ENCODE results near the gene ITIH4.
"Not testable (repeated sequence)": the region's sequence is repeated elsewhere in the genome, so short reads cannot be mapped to it uniquely, and the experiment has no call there.

The ITIH4 gene

DNA sequence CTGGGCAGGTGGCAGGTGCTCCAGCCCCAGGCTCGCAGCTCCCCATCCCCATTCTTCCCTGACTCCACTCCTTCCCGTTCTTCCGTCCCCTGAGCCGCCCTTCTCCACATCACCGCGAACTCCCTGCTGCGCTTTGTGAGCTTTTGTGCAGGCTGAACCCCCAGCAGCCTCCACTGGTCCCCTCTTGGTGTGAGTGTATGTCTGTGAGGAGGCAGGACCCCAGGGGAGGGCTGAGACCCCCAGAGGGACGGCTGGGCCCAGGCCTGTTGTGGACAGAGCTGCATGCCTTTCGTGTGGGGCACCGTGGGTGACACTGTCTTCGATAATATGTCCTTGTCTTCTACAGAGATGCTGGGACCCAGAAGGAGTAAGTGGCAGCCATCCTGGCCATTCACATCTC is 43.2 kb downstream of the ITIH4 start:
- no peak for FAIRE-seq
- no peak for DNase-seq (ENCODE audit: insufficient read length, low spot score)

DNA sequence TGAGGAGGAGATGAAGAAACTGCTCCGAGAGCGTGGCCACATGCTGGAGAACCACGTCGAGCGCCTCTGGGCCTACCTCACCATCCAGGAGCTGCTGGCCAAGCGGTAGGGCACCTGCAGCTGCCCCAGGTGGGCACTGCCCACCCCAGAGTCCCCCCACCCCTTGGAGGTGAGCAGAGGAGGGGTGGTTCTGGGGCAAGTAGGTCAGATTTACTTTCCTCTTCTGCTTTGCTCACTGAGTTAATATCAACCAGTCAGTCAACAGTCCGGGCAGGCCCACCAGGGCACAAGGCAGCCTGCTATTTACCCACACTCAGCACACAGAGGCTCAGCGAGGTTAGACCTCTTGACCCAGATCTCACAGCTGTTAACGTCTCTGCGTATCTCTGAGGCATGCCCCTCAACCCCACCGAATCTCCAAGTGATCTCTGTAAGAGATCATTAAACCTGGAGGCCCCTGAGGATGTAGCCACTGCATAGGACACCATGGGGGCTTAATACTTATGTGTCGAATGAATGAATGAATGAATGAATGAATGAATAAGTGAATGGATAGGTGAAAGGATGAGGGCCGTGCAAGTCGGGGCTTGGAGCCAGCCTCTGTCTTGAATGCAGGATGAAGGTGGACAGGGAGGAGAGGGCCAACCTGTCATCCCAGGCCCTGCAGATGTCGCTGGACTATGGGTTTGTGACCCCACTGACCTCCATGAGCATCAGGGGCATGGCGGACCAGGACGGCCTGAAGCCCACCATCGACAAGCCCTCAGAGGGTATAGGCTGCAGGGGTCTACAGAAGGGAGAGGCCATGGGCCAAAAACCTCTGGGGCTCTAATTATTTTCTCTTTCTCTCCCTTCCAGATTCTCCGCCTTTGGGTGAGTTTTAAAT is 43.9 kb downstream of the ITIH4 start:
- DNase-seq (ENCODE audit: insufficient read length, low spot score) (no peak), FAIRE-seq (no peak)

- FAIRE-seq (no peak), DNase-seq (ENCODE audit: insufficient read length, low spot score) (no peak)
Measured at GRCh38 chr3:52784931-52785590, 45.4 kb downstream of the ITIH4 start.

DNA sequence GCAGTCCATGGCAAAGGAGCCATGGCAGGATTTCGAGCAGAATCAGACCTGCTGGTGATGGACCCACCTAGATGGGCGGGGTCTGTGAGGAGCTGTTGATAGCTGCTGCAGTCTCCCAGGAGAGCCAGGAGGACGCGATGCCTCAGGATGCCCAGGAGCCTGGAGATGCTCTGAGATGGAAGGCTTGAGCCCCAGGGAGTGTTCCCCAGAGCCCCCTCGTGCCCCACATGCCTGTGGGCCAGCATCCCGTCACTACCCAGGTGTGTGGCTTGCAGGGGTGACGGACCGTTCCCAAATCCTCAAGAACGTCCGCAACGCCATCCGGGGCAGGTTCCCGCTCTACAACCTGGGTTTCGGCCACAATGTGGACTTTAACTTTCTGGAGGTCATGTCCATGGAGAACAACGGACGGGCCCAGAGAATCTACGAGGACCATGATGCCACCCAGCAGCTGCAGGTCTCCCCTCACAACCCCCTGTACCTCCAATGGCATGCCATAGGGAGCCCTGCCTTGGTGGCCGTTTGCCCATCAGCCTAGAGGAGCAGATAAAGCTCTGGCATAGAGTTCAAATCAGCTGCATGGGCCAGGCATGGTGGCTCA is 46.4 kb downstream of the ITIH4 start:
- FAIRE-seq: no peak
- DNase-seq (ENCODE audit: insufficient read length, low spot score): no peak

GRCh38 chr3:52783211-52783555 is 47.3 kb downstream of the ITIH4 start:
- no peak for FAIRE-seq
- DNase-seq (ENCODE audit: insufficient read length, low spot score): no peak

GRCh38 chr3:52782412-52783210 is 47.9 kb downstream of the ITIH4 start:
- DNase-seq (ENCODE audit: insufficient read length, low spot score): no peak
- no peak for FAIRE-seq

GRCh38 chr3:52781741-52782140 is 48.7 kb downstream of the ITIH4 start:
- DNase-seq (ENCODE audit: insufficient read length, low spot score) (no peak), FAIRE-seq (no peak)

GRCh38 chr3:52779837-52780585 is 50.5 kb downstream of the ITIH4 start:
- FAIRE-seq: no peak
- no peak for DNase-seq (ENCODE audit: insufficient read length, low spot score)

DNA sequence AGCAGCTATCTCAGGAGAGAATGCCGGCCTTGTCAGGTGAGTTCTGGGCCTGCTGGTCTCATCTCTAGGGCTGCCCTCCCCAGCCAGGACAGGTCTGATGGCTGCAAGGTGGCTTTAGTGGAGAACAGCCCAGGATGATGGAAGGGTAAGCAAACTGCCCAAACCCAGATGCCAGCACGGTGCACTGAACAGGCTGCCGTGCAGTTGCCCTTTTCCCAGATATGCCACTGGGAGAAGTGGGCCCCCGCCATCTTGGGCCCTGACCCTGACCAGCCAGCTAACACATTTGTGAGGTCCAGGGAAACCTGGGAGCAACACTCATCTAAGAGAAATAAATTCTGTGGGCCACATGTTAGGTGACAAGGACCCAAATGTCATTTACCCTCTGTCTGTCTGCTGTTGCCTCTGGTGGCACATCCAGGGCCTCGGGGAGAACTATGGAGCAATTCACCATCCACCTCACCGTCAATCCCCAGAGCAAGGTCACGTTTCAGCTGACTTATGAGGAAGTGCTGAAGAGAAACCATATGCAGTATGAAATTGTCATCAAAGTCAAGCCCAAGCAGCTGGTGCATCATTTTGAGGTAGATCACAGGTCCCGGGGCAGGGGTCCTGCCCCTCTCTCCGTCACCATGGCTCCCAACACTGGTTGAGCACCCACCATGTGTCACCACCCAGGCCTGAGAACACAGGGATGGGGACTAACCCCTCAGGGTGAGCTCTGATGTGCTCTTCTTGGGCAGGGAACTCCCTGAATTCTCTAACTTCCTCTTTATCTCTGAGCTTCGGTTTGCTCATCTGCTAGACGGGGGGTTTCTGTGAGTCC is 51.2 kb downstream of the ITIH4 start:
- FAIRE-seq: no peak
- DNase-seq (ENCODE audit: insufficient read length, low spot score): no peak

GRCh38 chr3:52777959-52778805 is 52.3 kb downstream of the ITIH4 start:
- FAIRE-seq: no peak
- DNase-seq (ENCODE audit: insufficient read length, low spot score): no peak

- DNase-seq (ENCODE audit: insufficient read length, low spot score) (no peak), FAIRE-seq (no peak)
Measured at GRCh38 chr3:52777127-52777958, 53.1 kb downstream of the ITIH4 start, which contains the start of gene ITIH1. Gene ITIH1 (plus strand): TSS chr3:52777599. CDS start chr3:52777616, 17 bp downstream.

DNA sequence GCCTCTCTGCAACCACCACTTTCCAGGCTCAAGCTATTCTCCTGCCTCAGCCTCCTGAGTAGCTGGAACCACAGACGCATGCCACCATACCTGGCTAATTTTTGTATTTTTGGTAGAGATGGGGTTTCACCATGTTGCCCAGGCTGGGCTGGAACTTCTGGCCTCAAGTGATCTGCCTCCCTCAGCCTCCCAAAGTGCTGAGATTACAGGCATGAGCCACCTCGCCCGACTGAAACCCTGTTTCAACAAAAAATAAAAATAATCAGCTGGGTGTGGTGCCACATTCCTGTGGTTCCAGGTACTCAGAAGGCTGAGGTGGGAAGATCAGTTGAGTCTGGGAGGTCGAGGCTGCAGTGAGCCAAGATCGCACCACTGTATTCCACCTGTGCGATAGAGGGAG is 54.0 kb downstream of the ITIH4 start:
- not testable (repeated sequence) for DNase-seq (ENCODE audit: insufficient read length, low spot score); FAIRE-seq

- DNase-seq (ENCODE audit: insufficient read length, low spot score) (no peak), FAIRE-seq (no peak)
Measured at GRCh38 chr3:52775877-52776276, 54.6 kb downstream of the ITIH4 start.

GRCh38 chr3:52774901-52775864 is 55.3 kb downstream of the ITIH4 start:
- FAIRE-seq: no peak
- no peak for DNase-seq (ENCODE audit: insufficient read length, low spot score)

DNA sequence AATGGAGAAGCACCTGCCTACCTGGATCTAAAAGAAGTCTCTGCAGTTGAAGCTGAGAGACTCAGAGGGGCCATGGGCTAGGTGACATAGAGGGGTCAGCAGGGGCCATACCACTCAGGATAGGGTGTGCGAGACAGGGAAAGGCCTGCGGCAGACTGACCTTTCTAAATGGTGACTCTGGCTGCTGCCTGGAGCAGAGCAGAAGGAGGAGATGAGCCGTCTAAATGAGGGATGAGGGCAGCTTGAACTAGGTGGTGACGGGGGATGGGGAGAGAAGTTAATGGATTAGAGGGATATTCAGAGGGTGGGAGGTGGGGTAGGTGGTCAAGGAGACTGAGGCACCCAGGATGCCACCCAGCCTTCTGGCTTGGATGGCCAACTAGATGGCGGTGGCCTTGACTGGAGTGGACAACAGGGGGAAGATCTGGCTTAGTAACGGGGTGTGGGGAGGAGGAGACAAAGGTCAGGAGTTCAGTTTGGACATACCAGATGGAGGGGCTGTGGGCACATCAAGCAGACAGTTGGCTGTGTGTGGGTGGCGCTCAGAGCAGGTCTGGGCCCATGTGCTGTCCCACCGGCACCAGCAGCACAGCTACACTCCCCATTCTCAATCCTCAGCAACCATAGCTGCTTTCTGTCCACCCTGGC is 56.3 kb downstream of the ITIH4 start:
- no peak for DNase-seq (ENCODE audit: insufficient read length, low spot score)
- no peak for FAIRE-seq

Data from HTR-8/SVneo (cell line).